GM13977 (cell line): ENCODE data around the gene PRKCE.

Experiments
- DNase-seq: peaks from one replicate; pipeline ENCODE4 v3.0.0; 2012; ENCODE audit warnings: low spot score
- CTCF ChIP-seq: IDR thresholded peaks from 2 replicates; pipeline ENCODE4 v1.5.1; 2012; ENCODE audit warnings: mild to moderate bottlenecking, control low read depth; ENCODE audit not compliant: insufficient read depth; ENCODE audit errors: extremely low read depth, missing control alignments
- in situ Hi-C: fragments of 300-500 bp; cut with MboI; formaldehyde crosslinking; loops from one replicate; pipeline ENCODE4 v1.12.0; 2022; ENCODE audit warnings: low sequenced_read_pairs, low pct_unique_long_range_greater_than_20kb, mixed read lengths, inconsistent platforms; ENCODE audit not compliant: unreplicated experiment

Gene PRKCE

GRCh38 chr2:45860136-45861121 lies 209.0 kb downstream of the PRKCE start:
- TF ChIP-seq CTCF = no peak
- in situ Hi-C loops = no loop called here
- no peak for DNase-seq

GRCh38 chr2:45862843-45863242 lies 211.4 kb downstream of the PRKCE start:
- no peak for DNase-seq
- no peak for TF ChIP-seq CTCF
- in situ Hi-C loops = no loop called here

- DNase-seq = no peak
- in situ Hi-C loops = no loop called here
- no peak for TF ChIP-seq CTCF
These were observed 212.6 kb downstream of the PRKCE start for GRCh38 chr2:45864121-45864520.

- in situ Hi-C loops = no loop called here
- no peak for DNase-seq
These were observed 215.9 kb downstream of the PRKCE start for GRCh38 chr2:45867349-45867748.

GRCh38 chr2:45867800-45868199 lies 216.3 kb downstream of the PRKCE start:
- no peak for TF ChIP-seq CTCF
- in situ Hi-C loops = no loop called here
- no peak for DNase-seq

More at GRCh38 chr2:45867349-45867748, 215.9 kb downstream of the PRKCE start:
- no peak for TF ChIP-seq CTCF

- in situ Hi-C loops = no loop called here
- no peak for DNase-seq
- TF ChIP-seq CTCF = no peak
These were observed 217.7 kb downstream of the PRKCE start for GRCh38 chr2:45869165-45869501.
